ENCODE results near the gene ARHGEF25. TPM values are rescaled to one million over a fixed set of nuclear protein-coding genes. Genes with fewer than 3 reads are reported as not detected.
"Not testable (repeated sequence)": the region's sequence is repeated elsewhere in the genome, so short reads cannot be mapped to it uniquely, and the experiment has no call there.

ARHGEF25 gene
- total RNA-seq, 1 experiment from 2014 or later, result 2.2 TPM

DNA sequence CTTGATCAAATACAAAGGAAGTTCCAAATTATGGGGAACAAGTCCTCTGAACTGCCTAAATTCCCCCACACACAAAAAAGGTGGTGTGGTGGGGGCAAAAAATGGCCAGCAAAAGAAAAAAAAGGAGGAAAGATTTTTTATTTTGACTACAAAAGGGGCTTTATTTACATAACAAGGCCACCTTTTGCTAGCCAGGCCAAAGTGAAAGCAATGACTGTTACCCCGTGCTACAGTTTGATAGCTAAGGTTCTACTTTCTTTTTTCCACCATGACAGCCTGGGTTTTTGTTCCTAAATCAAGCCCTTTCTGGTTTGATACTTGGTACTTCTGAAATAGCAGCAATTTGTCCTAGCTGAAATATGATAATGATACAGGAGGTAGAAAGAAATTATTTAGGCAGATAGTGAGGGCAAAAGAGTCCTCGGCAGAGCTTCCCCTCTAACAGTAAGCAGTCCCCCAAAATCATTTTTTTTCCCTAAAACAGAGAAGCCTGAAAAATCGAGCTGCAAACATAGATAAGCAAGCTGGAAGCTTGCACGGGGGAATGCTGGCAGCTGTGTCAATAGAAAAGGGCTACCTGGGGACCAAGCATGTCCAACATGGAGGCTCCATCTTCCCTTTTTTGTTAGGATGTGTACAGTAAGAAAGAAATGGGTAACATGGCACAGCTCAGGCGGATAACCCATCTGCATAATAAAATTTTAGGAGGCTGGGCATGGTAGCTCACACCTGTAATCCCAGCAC lies 30.6 kb downstream of the ARHGEF25 start:
- Mint-ChIP-seq H3K4me3 (ENCODE audit: low read depth, unreplicated experiment) (no peak overlapping the region), H3K36me3 (ENCODE audit: insufficient read depth, unreplicated experiment) (no peaks in the 10 kb centered on the region), H3K4me1 (ENCODE audit: low read depth, unreplicated experiment) (no peaks in the 10 kb centered on the region), H3K27ac (ENCODE audit: unreplicated experiment) (no peak overlapping the region), H3K27me3 (ENCODE audit: unreplicated experiment) (peaks cover 43% of the 10 kb centered on the region), H3K9me3 (ENCODE audit: low read depth, unreplicated experiment) (no peaks in the 10 kb centered on the region)
- TF ChIP-seq, protein P1, sequence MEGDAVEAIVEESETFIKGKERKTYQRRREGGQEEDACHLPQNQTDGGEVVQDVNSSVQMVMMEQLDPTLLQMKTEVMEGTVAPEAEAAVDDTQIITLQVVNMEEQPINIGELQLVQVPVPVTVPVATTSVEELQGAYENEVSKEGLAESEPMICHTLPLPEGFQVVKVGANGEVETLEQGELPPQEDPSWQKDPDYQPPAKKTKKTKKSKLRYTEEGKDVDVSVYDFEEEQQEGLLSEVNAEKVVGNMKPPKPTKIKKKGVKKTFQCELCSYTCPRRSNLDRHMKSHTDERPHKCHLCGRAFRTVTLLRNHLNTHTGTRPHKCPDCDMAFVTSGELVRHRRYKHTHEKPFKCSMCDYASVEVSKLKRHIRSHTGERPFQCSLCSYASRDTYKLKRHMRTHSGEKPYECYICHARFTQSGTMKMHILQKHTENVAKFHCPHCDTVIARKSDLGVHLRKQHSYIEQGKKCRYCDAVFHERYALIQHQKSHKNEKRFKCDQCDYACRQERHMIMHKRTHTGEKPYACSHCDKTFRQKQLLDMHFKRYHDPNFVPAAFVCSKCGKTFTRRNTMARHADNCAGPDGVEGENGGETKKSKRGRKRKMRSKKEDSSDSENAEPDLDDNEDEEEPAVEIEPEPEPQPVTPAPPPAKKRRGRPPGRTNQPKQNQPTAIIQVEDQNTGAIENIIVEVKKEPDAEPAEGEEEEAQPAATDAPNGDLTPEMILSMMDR (IDR thresholded peaks at IDR 0.05; ENCODE audit: unreplicated experiment), result no peak
- intact Hi-C loops (cut with micrococcal nuclease; ENCODE audit: unreplicated experiment), result no loop called here
- CTCF ChIA-PET, result no interaction called here
- DNase-seq, result no peak
- no TSS peak for BruUV-seq (replicated peaks)

DNA sequence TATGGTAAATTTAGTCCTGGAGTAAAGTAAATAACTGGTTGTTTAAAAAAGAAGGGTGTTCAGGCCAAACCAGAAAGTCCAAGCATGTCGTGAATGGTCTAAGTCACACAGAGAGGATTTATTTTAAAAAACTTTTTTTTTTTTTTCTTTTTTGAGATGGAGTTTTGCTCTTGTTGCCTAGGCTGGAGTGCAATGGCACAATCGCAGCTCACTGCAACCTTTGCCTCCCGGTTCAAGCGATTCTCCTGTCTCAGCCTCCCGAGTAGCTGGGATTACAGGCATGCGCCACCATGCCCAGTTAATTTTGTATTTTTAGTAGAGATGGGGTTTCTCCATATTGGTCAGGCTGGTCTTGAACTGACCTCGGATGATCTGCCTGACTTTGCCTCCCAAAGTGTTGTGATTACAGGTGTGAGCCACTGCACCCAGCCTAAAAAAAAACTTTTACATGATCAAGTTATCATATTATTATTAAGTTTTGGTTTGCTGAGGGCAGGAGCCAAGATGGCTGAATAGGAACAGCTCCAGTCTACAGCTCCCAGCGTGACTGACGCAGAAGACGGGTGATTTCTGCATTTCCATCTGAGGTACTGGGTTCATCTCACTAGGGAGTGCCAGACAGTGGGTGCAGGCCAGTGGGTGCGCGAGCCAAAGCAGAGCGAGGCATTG lies 34.9 kb downstream of the ARHGEF25 start:
- H3K9me3 Mint-ChIP-seq (ENCODE audit: low read depth, unreplicated experiment); DNase-seq; H3K27ac Mint-ChIP-seq (ENCODE audit: unreplicated experiment); intact Hi-C loops (cut with micrococcal nuclease; ENCODE audit: unreplicated experiment); H3K4me3 Mint-ChIP-seq (ENCODE audit: low read depth, unreplicated experiment); BruUV-seq (replicated peaks); H3K4me1 Mint-ChIP-seq (ENCODE audit: low read depth, unreplicated experiment); CTCF ChIA-PET; H3K36me3 Mint-ChIP-seq (ENCODE audit: insufficient read depth, unreplicated experiment): not testable (repeated sequence)
- H3K27me3 Mint-ChIP-seq (ENCODE audit: unreplicated experiment), result peaks cover 13% of the 10 kb centered on the region

DNA sequence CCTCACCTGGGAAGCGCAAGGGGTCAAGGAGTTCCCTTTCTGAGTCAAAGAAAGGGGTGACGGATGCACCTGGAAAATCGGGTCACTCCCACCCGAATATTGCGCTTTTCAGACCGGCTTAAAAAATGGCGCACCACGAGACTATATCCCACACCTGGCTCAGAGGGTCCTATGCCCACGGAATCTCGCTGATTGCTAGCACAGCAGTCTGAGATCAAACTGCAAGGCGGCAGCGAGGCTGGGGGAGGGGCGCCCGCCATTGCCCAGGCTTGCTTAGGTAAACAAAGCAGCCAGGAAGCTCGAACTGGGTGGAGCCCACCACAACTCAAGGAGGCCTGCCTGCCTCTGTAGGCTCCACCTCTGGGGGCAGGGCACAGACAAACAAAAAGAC lies 35.4 kb downstream of the ARHGEF25 start:
- H3K27me3 Mint-ChIP-seq (ENCODE audit: unreplicated experiment); H3K4me1 Mint-ChIP-seq (ENCODE audit: low read depth, unreplicated experiment); H3K36me3 Mint-ChIP-seq (ENCODE audit: insufficient read depth, unreplicated experiment); H3K27ac Mint-ChIP-seq (ENCODE audit: unreplicated experiment); DNase-seq; intact Hi-C loops (cut with micrococcal nuclease; ENCODE audit: unreplicated experiment); BruUV-seq (replicated peaks); CTCF ChIA-PET; H3K9me3 Mint-ChIP-seq (ENCODE audit: low read depth, unreplicated experiment); H3K4me3 Mint-ChIP-seq (ENCODE audit: low read depth, unreplicated experiment): not testable (repeated sequence)

DNA sequence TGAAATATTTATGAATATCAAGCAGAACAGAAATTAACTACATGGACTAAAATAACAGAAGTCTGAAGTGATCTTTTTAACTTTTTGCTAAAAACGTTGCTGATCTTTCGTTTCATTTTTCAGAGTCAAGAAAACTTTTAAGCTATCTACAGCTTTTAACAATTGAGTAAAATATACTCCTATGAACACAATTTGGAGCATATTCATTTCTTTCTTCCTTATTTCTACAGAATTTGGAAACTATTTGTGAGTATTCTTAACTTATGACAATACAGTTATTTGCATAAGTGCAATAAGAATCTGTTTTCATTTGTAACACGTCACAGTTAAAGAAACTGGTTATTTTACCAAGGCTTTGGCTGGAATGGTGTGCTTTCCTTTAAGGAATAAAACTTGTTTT lies 42.8 kb downstream of the ARHGEF25 start:
- Mint-ChIP-seq H3K4me1 (ENCODE audit: low read depth, unreplicated experiment) (no peaks in the 10 kb centered on the region), H3K9me3 (ENCODE audit: low read depth, unreplicated experiment) (no peaks in the 10 kb centered on the region), H3K4me3 (ENCODE audit: low read depth, unreplicated experiment) (no peak overlapping the region), H3K36me3 (ENCODE audit: insufficient read depth, unreplicated experiment) (no peaks in the 10 kb centered on the region), H3K27ac (ENCODE audit: unreplicated experiment) (no peak overlapping the region), H3K27me3 (ENCODE audit: unreplicated experiment) (peaks cover 16% of the 10 kb centered on the region)
- intact Hi-C loops (cut with micrococcal nuclease; ENCODE audit: unreplicated experiment), result no loop called here
- no peak for DNase-seq
- BruUV-seq (replicated peaks), result no TSS peak
- CTCF ChIA-PET, result interaction anchor here (1.3 kb wide), 1 partner anchor 72 kb away, joined by 3 read pairs; no protein-coding TSS in a partner anchor
- TF ChIP-seq, protein P1 (IDR thresholded peaks at IDR 0.05; ENCODE audit: unreplicated experiment), result no peak

DNA sequence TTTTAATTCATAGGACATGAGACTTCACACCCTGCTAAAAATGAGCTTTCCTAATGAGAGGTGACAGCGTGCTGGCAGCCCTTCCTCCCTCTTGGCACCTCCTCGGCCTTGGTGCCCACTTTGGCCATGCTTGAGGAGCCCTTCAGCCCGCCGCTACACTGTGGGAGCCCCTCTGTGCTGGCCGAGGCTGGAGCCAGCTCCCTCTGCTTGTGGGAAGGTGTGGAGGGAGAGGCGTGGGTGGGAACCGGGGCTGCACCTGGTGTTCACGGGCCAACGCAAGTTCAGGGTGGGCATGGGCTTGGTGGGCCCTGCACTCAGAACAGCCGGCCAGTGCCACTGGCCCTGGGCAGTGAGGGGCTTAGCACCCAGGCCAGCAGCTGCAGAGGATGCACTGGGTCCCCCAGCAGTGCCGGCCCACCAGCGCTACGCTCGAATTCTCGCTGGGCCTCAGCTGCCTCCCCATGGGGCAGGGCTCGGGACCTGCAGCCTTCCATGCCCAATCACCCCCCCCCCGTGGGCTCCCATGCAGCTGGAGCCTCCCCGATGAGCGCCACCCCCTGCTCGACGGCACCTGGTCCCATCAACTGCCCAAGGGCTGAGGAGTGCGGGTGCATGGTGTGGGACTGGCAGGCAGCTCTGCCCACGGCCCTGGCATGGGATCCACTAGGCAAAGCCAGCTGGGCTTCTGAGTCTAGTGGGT lies 44.5 kb downstream of the ARHGEF25 start:
- Mint-ChIP-seq H3K27me3 (ENCODE audit: unreplicated experiment) (peaks cover 21% of the 10 kb centered on the region), H3K4me3 (ENCODE audit: low read depth, unreplicated experiment) (no peak overlapping the region), H3K27ac (ENCODE audit: unreplicated experiment) (no peak overlapping the region), H3K4me1 (ENCODE audit: low read depth, unreplicated experiment) (no peaks in the 10 kb centered on the region), H3K9me3 (ENCODE audit: low read depth, unreplicated experiment) (no peaks in the 10 kb centered on the region), H3K36me3 (ENCODE audit: insufficient read depth, unreplicated experiment) (no peaks in the 10 kb centered on the region)
- intact Hi-C loops (cut with micrococcal nuclease; ENCODE audit: unreplicated experiment), result no loop called here
- TF ChIP-seq, protein P1 (IDR thresholded peaks at IDR 0.05; ENCODE audit: unreplicated experiment), result no peak
- DNase-seq, result no peak
- CTCF ChIA-PET, result interaction anchor here (0.6 to 0.7 kb wide), 2 partner anchors 238 to 418 kb away, joined by 3 read pairs; no protein-coding TSS in a partner anchor
- BruUV-seq (replicated peaks), result no TSS peak

DNA sequence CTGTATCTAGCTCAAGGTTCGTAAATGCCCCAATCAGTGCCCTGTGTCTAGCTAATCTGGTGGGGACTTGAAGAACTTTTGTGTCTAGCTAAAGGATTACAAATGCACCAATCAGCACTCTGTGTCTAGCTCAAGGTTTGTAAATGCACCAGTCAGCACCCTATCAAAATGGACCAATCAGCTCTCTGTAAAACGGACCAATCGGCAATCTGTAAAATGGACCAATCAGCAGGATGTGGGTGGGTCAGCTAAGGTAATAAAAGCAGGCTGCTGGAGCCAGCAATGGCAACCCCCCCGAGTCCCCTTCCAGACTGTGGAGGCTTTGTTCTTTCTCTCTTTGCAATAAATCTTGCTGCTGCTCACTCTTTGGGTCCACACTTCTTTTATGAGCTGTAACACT lies 45.2 kb downstream of the ARHGEF25 start:
- intact Hi-C loops (cut with micrococcal nuclease; ENCODE audit: unreplicated experiment); H3K27ac Mint-ChIP-seq (ENCODE audit: unreplicated experiment); DNase-seq; BruUV-seq (replicated peaks); H3K36me3 Mint-ChIP-seq (ENCODE audit: insufficient read depth, unreplicated experiment); H3K4me1 Mint-ChIP-seq (ENCODE audit: low read depth, unreplicated experiment); H3K4me3 Mint-ChIP-seq (ENCODE audit: low read depth, unreplicated experiment); H3K9me3 Mint-ChIP-seq (ENCODE audit: low read depth, unreplicated experiment): not testable (repeated sequence)
- H3K27me3 Mint-ChIP-seq (ENCODE audit: unreplicated experiment), result peaks cover 21% of the 10 kb centered on the region
- CTCF ChIA-PET, result interaction anchor here (0.6 kb wide), 1 partner anchor 499 kb away, joined by 3 read pairs; no protein-coding TSS in a partner anchor
